ENCODE measurements around the gene JARID2.

The JARID2 gene

DNA sequence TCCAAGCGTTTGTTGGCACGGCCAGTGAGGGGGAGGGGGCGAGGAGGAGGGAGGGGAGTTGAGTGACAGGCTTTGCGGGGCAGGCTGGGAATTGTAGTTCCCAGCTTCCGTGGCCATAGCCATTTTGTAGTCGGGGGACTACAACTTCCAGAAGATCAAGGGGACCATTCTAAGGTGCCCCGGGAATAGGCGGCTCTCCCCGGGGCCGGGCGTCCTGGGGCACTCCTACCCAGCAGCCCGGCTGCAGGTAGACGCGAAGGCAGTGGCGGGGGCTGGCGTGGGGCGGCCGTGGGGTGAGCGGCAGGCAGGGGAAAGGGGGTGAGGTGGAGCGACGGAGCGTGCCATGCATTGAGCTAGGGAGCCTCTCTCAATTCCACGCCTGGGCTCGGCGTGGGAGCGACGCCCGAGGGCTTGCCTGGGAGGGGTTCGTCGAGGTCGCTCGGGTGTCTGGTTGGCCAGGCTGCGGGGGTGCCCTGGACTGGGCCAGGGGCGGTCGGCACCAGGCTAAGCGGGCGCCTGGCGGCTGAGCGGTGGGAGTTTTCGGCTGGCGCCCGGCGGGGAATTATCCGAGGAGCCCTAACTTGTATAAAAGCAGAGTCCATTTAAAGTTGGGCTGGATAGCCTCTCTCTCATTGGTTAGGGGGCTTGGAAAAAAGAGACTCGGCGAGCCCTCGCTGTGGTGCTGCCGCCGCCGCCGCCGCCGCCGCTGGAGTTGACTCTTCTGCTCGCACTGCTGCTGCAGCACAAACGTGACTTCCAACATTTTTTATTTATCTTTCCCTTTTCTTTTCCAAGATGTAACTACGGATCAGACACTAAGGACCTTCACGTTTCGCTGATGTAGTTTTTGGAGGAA, at the start of gene JARID2:
JARID2 (plus strand) TSS at position 709 of the 856 bp plus-strand sequence. CDS start 471 bp downstream, outside the sequence.
- H3K4me1 ChIP-seq (ENCODE audit: control insufficient read depth, insufficient read depth, low read length) = peaks cover 40% of the 10 kb centered on the region
- H3K27ac ChIP-seq (ENCODE audit: low read depth, low read length) = peak within 1 kb of the TSS; percentile 93
- peak within 1 kb of the TSS; percentile 89 for H3K4me3 ChIP-seq (ENCODE audit: low read depth, low read length)
- H3K27me3 ChIP-seq (ENCODE audit: control insufficient read depth, insufficient read depth, low read length) = no peaks in the 10 kb centered on the region
- peak within 1 kb of the TSS; percentile 96 for H3K9ac ChIP-seq (ENCODE audit: low read length)
- peaks cover 13% of the 10 kb centered on the region for H3K36me3 ChIP-seq (ENCODE audit: control insufficient read depth, insufficient read depth, low read length)
- no peaks in the 10 kb centered on the region for H3K9me3 ChIP-seq (ENCODE audit: control insufficient read depth, insufficient read depth, low read depth, low read length)

DNA sequence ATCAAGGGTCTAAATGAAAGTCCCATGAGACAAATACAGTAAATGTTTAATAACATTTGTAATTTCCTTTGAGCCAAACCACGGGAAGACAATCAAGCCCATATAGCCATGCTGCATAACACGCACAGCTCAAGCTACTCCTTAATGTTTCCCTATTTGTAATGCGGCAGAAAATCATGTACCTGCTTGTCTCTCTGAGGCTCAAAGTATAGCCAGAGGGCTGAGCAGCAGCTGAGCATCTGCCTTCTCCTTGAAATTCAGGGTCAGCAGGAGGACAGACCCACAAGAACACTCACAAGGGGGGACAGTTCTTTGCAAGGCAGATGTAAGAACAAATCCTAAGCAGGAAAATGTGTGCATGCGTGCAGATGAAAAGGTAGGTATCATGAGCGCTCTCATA, 45.8 kb upstream of the JARID2 start:
- Histone ChIP-seq H3K4me3 (ENCODE audit: low read depth, low read length) (no peak overlapping the region), H3K9me3 (ENCODE audit: control insufficient read depth, insufficient read depth, low read depth, low read length) (no peaks in the 10 kb centered on the region), H3K27ac (ENCODE audit: low read depth, low read length) (no peak overlapping the region), H3K36me3 (ENCODE audit: control insufficient read depth, insufficient read depth, low read length) (no peaks in the 10 kb centered on the region), H3K4me1 (ENCODE audit: control insufficient read depth, insufficient read depth, low read length) (peaks cover 9% of the 10 kb centered on the region), H3K27me3 (ENCODE audit: control insufficient read depth, insufficient read depth, low read length) (no peaks in the 10 kb centered on the region), H3K9ac (ENCODE audit: low read length) (no peak overlapping the region)

GRCh38 chr6:15205321-15205720, 40.5 kb upstream of the JARID2 start:
- Histone ChIP-seq H3K36me3 (ENCODE audit: control insufficient read depth, insufficient read depth, low read length) (no peaks in the 10 kb centered on the region), H3K27me3 (ENCODE audit: control insufficient read depth, insufficient read depth, low read length) (no peaks in the 10 kb centered on the region), H3K9me3 (ENCODE audit: control insufficient read depth, insufficient read depth, low read depth, low read length) (no peaks in the 10 kb centered on the region), H3K9ac (ENCODE audit: low read length) (no peak overlapping the region), H3K4me3 (ENCODE audit: low read depth, low read length) (no peak overlapping the region), H3K27ac (ENCODE audit: low read depth, low read length) (no peak overlapping the region), H3K4me1 (ENCODE audit: control insufficient read depth, insufficient read depth, low read length) (peaks cover 40% of the 10 kb centered on the region)

- Histone ChIP-seq H3K36me3 (ENCODE audit: control insufficient read depth, insufficient read depth, low read length) (no peaks in the 10 kb centered on the region), H3K27me3 (ENCODE audit: control insufficient read depth, insufficient read depth, low read length) (no peaks in the 10 kb centered on the region), H3K27ac (ENCODE audit: low read depth, low read length) (peak overlapping the region; percentile 72), H3K9me3 (ENCODE audit: control insufficient read depth, insufficient read depth, low read depth, low read length) (no peaks in the 10 kb centered on the region), H3K9ac (ENCODE audit: low read length) (no peak overlapping the region), H3K4me3 (ENCODE audit: low read depth, low read length) (no peak overlapping the region), H3K4me1 (ENCODE audit: control insufficient read depth, insufficient read depth, low read length) (peaks cover 42% of the 10 kb centered on the region)
These were observed 39.0 kb upstream of the JARID2 start for GRCh38 chr6:15206887-15207286.

GRCh38 chr6:15207923-15208322, 37.9 kb upstream of the JARID2 start:
- Histone ChIP-seq H3K9me3 (ENCODE audit: control insufficient read depth, insufficient read depth, low read depth, low read length) (no peaks in the 10 kb centered on the region; the same call in 1 of the 2 replicates), H3K9ac (ENCODE audit: low read length) (peak overlapping the region; percentile 54), H3K27ac (ENCODE audit: low read depth, low read length) (peak overlapping the region; percentile 98)

GRCh38 chr6:15213838-15214400, 31.9 kb upstream of the JARID2 start:
- no peak overlapping the region for H3K27ac ChIP-seq (ENCODE audit: low read depth, low read length)

More at GRCh38 chr6:15207923-15208322, 37.9 kb upstream of the JARID2 start:
- Histone ChIP-seq H3K27me3 (ENCODE audit: control insufficient read depth, insufficient read depth, low read length) (no peaks in the 10 kb centered on the region), H3K4me3 (ENCODE audit: low read depth, low read length) (no peak overlapping the region), H3K4me1 (ENCODE audit: control insufficient read depth, insufficient read depth, low read length) (peaks cover 42% of the 10 kb centered on the region), H3K36me3 (ENCODE audit: control insufficient read depth, insufficient read depth, low read length) (no peaks in the 10 kb centered on the region)

DNA sequence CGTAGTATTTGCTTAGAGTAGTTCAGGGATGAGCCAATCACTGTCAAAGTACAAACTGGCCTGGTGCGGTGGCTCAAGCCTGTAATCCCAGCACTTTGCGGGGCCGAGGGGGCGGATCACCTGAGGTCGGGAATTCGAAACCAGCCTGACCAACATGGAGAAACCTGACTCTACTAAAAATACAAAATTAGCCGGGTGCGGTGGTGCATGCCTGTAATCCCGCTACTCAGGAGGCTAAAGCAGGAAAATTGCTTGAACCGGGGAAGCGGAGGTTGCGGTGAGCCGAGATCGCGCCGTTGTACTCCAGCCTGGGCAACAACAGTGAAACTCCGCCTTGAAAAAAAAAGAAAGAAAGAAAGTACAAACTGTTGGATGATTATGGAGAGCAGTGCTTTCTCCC, 27.5 kb upstream of the JARID2 start:
- Histone ChIP-seq H3K9me3 (ENCODE audit: control insufficient read depth, insufficient read depth, low read depth, low read length) (no peaks in the 10 kb centered on the region), H3K27me3 (ENCODE audit: control insufficient read depth, insufficient read depth, low read length) (no peaks in the 10 kb centered on the region), H3K4me1 (ENCODE audit: control insufficient read depth, insufficient read depth, low read length) (no peaks in the 10 kb centered on the region; the same call in 1 of the 2 replicates), H3K36me3 (ENCODE audit: control insufficient read depth, insufficient read depth, low read length) (no peaks in the 10 kb centered on the region), H3K4me3 (ENCODE audit: low read depth, low read length) (no peak overlapping the region), H3K27ac (ENCODE audit: low read depth, low read length) (no peak overlapping the region), H3K9ac (ENCODE audit: low read length) (no peak overlapping the region)

More at GRCh38 chr6:15213838-15214400, 31.9 kb upstream of the JARID2 start:
- H3K9ac ChIP-seq (ENCODE audit: low read length) = no peak overlapping the region
- no peaks in the 10 kb centered on the region for H3K27me3 ChIP-seq (ENCODE audit: control insufficient read depth, insufficient read depth, low read length)
- no peaks in the 10 kb centered on the region; the same call in 1 of the 2 replicates for H3K9me3 ChIP-seq (ENCODE audit: control insufficient read depth, insufficient read depth, low read depth, low read length)
- H3K36me3 ChIP-seq (ENCODE audit: control insufficient read depth, insufficient read depth, low read length) = no peaks in the 10 kb centered on the region
- H3K4me1 ChIP-seq (ENCODE audit: control insufficient read depth, insufficient read depth, low read length) = peaks cover 15% of the 10 kb centered on the region
- no peak overlapping the region for H3K4me3 ChIP-seq (ENCODE audit: low read depth, low read length)

GRCh38 chr6:15220062-15220461, 25.8 kb upstream of the JARID2 start:
- no peak overlapping the region for H3K4me3 ChIP-seq (ENCODE audit: low read depth, low read length)
- no peaks in the 10 kb centered on the region for H3K27me3 ChIP-seq (ENCODE audit: control insufficient read depth, insufficient read depth, low read length)
- no peak overlapping the region for H3K27ac ChIP-seq (ENCODE audit: low read depth, low read length)
- H3K9me3 ChIP-seq (ENCODE audit: control insufficient read depth, insufficient read depth, low read depth, low read length) = no peaks in the 10 kb centered on the region
- H3K9ac ChIP-seq (ENCODE audit: low read length) = no peak overlapping the region
- H3K36me3 ChIP-seq (ENCODE audit: control insufficient read depth, insufficient read depth, low read length) = no peaks in the 10 kb centered on the region
- H3K4me1 ChIP-seq (ENCODE audit: control insufficient read depth, insufficient read depth, low read length) = peaks cover 5% of the 10 kb centered on the region; the same call in 1 of the 2 replicates

DNA sequence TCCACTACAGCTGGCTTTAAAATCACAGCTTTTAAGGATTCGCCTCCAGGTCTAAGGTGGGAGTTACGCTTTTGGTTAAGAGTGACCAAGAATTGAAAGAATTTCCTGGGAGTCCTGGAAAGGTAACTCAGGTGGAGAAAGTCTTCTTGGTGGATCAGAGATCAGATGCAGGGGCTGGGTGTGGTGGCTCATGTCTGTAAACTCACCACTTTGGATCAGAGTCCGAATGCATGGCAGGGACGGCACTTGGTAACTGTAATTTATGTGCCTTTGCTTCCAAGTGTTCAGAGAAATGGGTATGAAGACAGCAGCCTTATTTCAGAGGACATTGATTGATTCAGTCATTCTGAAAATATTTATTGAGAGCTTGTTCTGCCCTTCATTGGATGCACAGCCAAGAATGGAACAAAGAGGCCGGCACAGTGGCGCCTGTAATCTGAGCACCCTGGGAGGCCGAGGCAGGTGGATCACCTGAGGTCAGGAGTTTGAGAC, 18.0 kb upstream of the JARID2 start:
- H3K9ac ChIP-seq (ENCODE audit: low read length) = peak overlapping the region; percentile 7
- no peaks in the 10 kb centered on the region for H3K27me3 ChIP-seq (ENCODE audit: control insufficient read depth, insufficient read depth, low read length)
- H3K9me3 ChIP-seq (ENCODE audit: control insufficient read depth, insufficient read depth, low read depth, low read length) = no peaks in the 10 kb centered on the region
- H3K4me1 ChIP-seq (ENCODE audit: control insufficient read depth, insufficient read depth, low read length) = peaks cover 16% of the 10 kb centered on the region
- H3K27ac ChIP-seq (ENCODE audit: low read depth, low read length) = peak overlapping the region; percentile 62
- no peak overlapping the region for H3K4me3 ChIP-seq (ENCODE audit: low read depth, low read length)
- H3K36me3 ChIP-seq (ENCODE audit: control insufficient read depth, insufficient read depth, low read length) = no peaks in the 10 kb centered on the region

DNA sequence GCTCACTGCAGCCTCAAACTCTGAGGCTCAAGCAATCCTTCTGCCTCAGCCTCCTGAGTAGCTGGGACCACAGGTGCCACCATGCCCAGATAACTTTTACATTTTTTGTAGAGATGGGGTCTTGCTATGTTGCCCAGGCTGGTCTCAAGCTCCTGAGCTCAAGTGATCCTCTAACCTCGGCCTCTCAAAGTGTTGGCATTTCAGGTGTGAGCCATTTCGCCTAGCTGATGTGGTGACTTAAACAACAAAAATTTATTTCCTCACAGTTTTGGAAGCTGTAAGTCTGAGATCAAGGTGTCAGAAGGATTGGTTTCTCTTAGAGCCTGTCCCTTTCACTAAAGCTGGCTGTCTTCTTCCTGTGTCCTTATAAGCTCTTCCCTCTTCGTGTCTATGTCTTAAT, 15.0 kb upstream of the JARID2 start:
- H3K27ac ChIP-seq (ENCODE audit: low read depth, low read length) = no peak overlapping the region
- no peaks in the 10 kb centered on the region for H3K9me3 ChIP-seq (ENCODE audit: control insufficient read depth, insufficient read depth, low read depth, low read length)
- peaks cover 10% of the 10 kb centered on the region for H3K4me1 ChIP-seq (ENCODE audit: control insufficient read depth, insufficient read depth, low read length)
- no peak overlapping the region for H3K9ac ChIP-seq (ENCODE audit: low read length)
- H3K36me3 ChIP-seq (ENCODE audit: control insufficient read depth, insufficient read depth, low read length) = no peaks in the 10 kb centered on the region
- H3K27me3 ChIP-seq (ENCODE audit: control insufficient read depth, insufficient read depth, low read length) = no peaks in the 10 kb centered on the region
- H3K4me3 ChIP-seq (ENCODE audit: low read depth, low read length) = no peak overlapping the region

All from HUES6 (cell line).